H9 (cell line): ENCODE measurements around the gene TBX19. TPM values are rescaled to one million over a fixed set of nuclear protein-coding genes. Genes with fewer than 3 reads are reported as not detected.

ENCODE experiments used
- DNase-seq: peaks from one replicate; pipeline ENCODE4 v3.0.0-alpha.2; 2017
- H2AFZ ChIP-seq: one replicate; pipeline ENCODE4 v1.6.1; 2013; ENCODE audit warnings: mild to moderate bottlenecking, low read length, control low read depth, moderate library complexity
- H2AK5ac ChIP-seq: 2 replicates; pipeline ENCODE4 v1.6.1; 2013; ENCODE audit warnings: low read length, control low read depth, mixed read lengths; ENCODE audit not compliant: insufficient read length
- H2BK120ac ChIP-seq: one replicate; pipeline ENCODE4 v1.6.1; 2013; ENCODE audit warnings: low read depth, mild to moderate bottlenecking, low read length, control low read depth, inconsistent platforms; ENCODE audit not compliant: poor library complexity, severe bottlenecking
- H2BK12ac ChIP-seq: 2 replicates; pipeline ENCODE4 v1.6.1; 2013; ENCODE audit warnings: low read length, control low read depth, mixed read lengths, low read depth; ENCODE audit not compliant: insufficient read length
- H2BK15ac ChIP-seq: 2 replicates; pipeline ENCODE4 v1.6.1; 2013; ENCODE audit warnings: low read depth, low read length, control low read depth
- H2BK20ac ChIP-seq: one replicate; pipeline ENCODE4 v1.6.1; 2013; ENCODE audit warnings: low read depth, mild to moderate bottlenecking, low read length, control low read depth, inconsistent platforms; ENCODE audit not compliant: poor library complexity, severe bottlenecking
- H2BK5ac ChIP-seq: 2 replicates; pipeline ENCODE4 v1.6.1; 2013; ENCODE audit warnings: low read length, control low read depth, mixed read lengths; ENCODE audit not compliant: insufficient read length
- H3K14ac ChIP-seq: 2 replicates; pipeline ENCODE4 v1.6.1; 2013; ENCODE audit warnings: low read length, control low read depth; ENCODE audit not compliant: insufficient read depth
- H3K18ac ChIP-seq: 2 replicates; pipeline ENCODE4 v1.6.1; 2013; ENCODE audit warnings: low read depth, mild to moderate bottlenecking, mixed read lengths, low read length, control low read depth; ENCODE audit not compliant: insufficient read length
- H3K23ac ChIP-seq: 2 replicates; pipeline ENCODE4 v1.6.1; 2013; ENCODE audit warnings: low read length, control low read depth, mixed read lengths, low read depth; ENCODE audit not compliant: insufficient read length
- H3K23me2 ChIP-seq: 2 replicates; pipeline ENCODE4 v1.6.1; 2013; ENCODE audit warnings: low read depth, mild to moderate bottlenecking, mixed read lengths, low read length, control low read depth; ENCODE audit not compliant: insufficient read length, poor library complexity, severe bottlenecking
- H3K27ac ChIP-seq: 2 replicates; pipeline ENCODE4 v1.5.1; 2013; ENCODE audit warnings: low read length, control low read depth, mixed read lengths, low read depth; ENCODE audit not compliant: insufficient read length
- H3K27me3 ChIP-seq: 2 replicates; pipeline ENCODE4 v1.6.1; 2013; ENCODE audit warnings: low read length, control low read depth, inconsistent platforms; ENCODE audit not compliant: insufficient read depth
- H3K4ac ChIP-seq: 2 replicates; pipeline ENCODE4 v1.6.1; 2013; ENCODE audit warnings: low read depth, mild to moderate bottlenecking, control low read depth, inconsistent platforms, low read length, moderate library complexity
- H3K4me1 ChIP-seq: 2 replicates; pipeline ENCODE4 v1.6.1; 2013; ENCODE audit warnings: low read length, control low read depth, inconsistent platforms; ENCODE audit not compliant: insufficient read depth
- H3K4me2 ChIP-seq: 2 replicates; pipeline ENCODE4 v1.6.1; 2013; ENCODE audit warnings: low read length, control low read depth, mixed read lengths; ENCODE audit not compliant: insufficient read length, insufficient read depth
- H3K56ac ChIP-seq: 2 replicates; pipeline ENCODE4 v1.6.1; 2013; ENCODE audit warnings: low read depth, mild to moderate bottlenecking, mixed read lengths, low read length, control low read depth; ENCODE audit not compliant: insufficient read length
- H3K79me1 ChIP-seq: 2 replicates; pipeline ENCODE4 v1.6.1; 2013; ENCODE audit warnings: low read depth, mild to moderate bottlenecking, moderate library complexity, low read length, control low read depth, inconsistent platforms; ENCODE audit not compliant: insufficient read depth, poor library complexity, severe bottlenecking
- H3K79me2 ChIP-seq: 2 replicates; pipeline ENCODE4 v1.6.1; 2013; ENCODE audit warnings: low read length, control low read depth, inconsistent platforms; ENCODE audit not compliant: insufficient read depth
- H3K9ac ChIP-seq: 2 replicates; pipeline ENCODE4 v1.6.1; 2013; ENCODE audit warnings: low read length, control low read depth, mixed read lengths; ENCODE audit not compliant: insufficient read length; ENCODE audit errors: extremely low read depth
- H3K9me3 ChIP-seq: one replicate; pipeline ENCODE4 v1.6.1; 2013; ENCODE audit warnings: low read depth, low read length, inconsistent platforms; ENCODE audit not compliant: control insufficient read depth
- H3T11ph ChIP-seq: one replicate; pipeline ENCODE4 v1.6.1; 2013; ENCODE audit warnings: mild to moderate bottlenecking, low read length, control low read depth, inconsistent platforms
- H4K20me1 ChIP-seq: one replicate; pipeline ENCODE4 v1.6.1; 2013; ENCODE audit not compliant: control insufficient read depth, insufficient read length, insufficient read depth
- H4K5ac ChIP-seq: 2 replicates; pipeline ENCODE4 v1.6.1; 2013; ENCODE audit warnings: low read depth, mild to moderate bottlenecking, mixed read lengths, low read length, control low read depth; ENCODE audit not compliant: insufficient read length
- H4K8ac ChIP-seq: replicated peaks from 2 replicates; pipeline ENCODE4 v1.6.1; 2013; ENCODE audit warnings: low read length, control low read depth, mixed read lengths, low read depth; ENCODE audit not compliant: insufficient read length
- H4K91ac ChIP-seq: 2 replicates; pipeline ENCODE4 v1.6.1; 2013; ENCODE audit warnings: low read depth, mild to moderate bottlenecking, moderate library complexity, mixed read lengths, low read length, control low read depth; ENCODE audit not compliant: insufficient read length
- H3K27ac Mint-ChIP-seq, 3 experiments: 2 replicates in 2 of 3; 3 replicates in 1 of 3; pipeline ENCODE4 v1.8.0; 2020 to 2021; ENCODE audit warnings: mixed read lengths in 3 of 3, mild to moderate bottlenecking in 1 of 3, moderate library complexity in 1 of 3
- H3K27me3 Mint-ChIP-seq: 2 replicates; pipeline ENCODE4 v1.8.0; 2021; ENCODE audit warnings: low read depth, mild to moderate bottlenecking, moderate library complexity, mixed read lengths
- H3K36me3 Mint-ChIP-seq, 3 experiments: 2 replicates in 2 of 3; 3 replicates in 1 of 3; pipeline ENCODE4 v1.8.0; 2020 to 2021; ENCODE audit warnings: low read depth in 3 of 3, mixed read lengths in 3 of 3; ENCODE audit not compliant: insufficient read depth in 1 of 3
- H3K4me1 Mint-ChIP-seq, 2 experiments: 2 replicates each; pipeline ENCODE4 v1.8.0; 2020; ENCODE audit warnings: mixed read lengths in 2 of 2
- H3K4me3 Mint-ChIP-seq, 2 experiments: 2 replicates in 1 of 2; 3 replicates in 1 of 2; pipeline ENCODE4 v1.8.0; 2020 to 2021; ENCODE audit warnings: mild to moderate bottlenecking in 2 of 2, mixed read lengths in 2 of 2, moderate library complexity in 1 of 2
- H3K9me3 Mint-ChIP-seq, 2 experiments: 2 replicates in 1 of 2; 3 replicates in 1 of 2; pipeline ENCODE4 v1.8.0; 2020; ENCODE audit warnings: mild to moderate bottlenecking in 2 of 2, mixed read lengths in 2 of 2, moderate library complexity in 1 of 2
- CTCF ChIP-seq: fragments of 200-600 bp; sonication (generic); conservative IDR thresholded peaks from 3 replicates; pipeline ENCODE4 v1.8.0; 2021; ENCODE audit warnings: antibody characterized with exemption, mild to moderate bottlenecking
- WGBS: extraction: QIAGEN DNeasy Blood & Tissue Kit; methylation state at CpG from one replicate; pipeline ENCODE4 v1.1.7; 2013; ENCODE audit warnings: missing lambda C conversion rate, low lambda C conversion rate, mixed read lengths; ENCODE audit not compliant: insufficient read length; ENCODE audit errors: extremely low coverage; 5-methylcytosine and 5-hydroxymethylcytosine counted together
- total RNA-seq: library from RNA; stranded (reverse); gene quantifications from 2 replicates; pipeline ENCODE4 v1.2.1, GENCODE V29; 2021

TBX19 gene
- total RNA-seq, 1 experiment from 2014 or later, result 0.48 TPM

GRCh38 chr1:168291222-168291837, 10.7 kb downstream of the TBX19 start:
- H3K4me1 Mint-ChIP-seq, result peaks cover 11 to 21% of the 10 kb centered on the region in 2 experiments
- H3K4me3 Mint-ChIP-seq, result no peak overlapping the region
- Histone ChIP-seq H2AK5ac (no peak overlapping the region), H3K18ac (no peak overlapping the region), H3K23me2 (no peaks in the 10 kb centered on the region), H2BK120ac (no peak overlapping the region), H4K91ac (no peak overlapping the region), H3K9ac (no peak overlapping the region), H2BK20ac (no peak overlapping the region), H3K56ac (no peak overlapping the region), H3K23ac (no peak overlapping the region), H3K4me1 (peaks cover 3% of the 10 kb centered on the region; the same call in 1 of the 2 replicates), H4K8ac (no peak overlapping the region), H3K4me2 (no peak overlapping the region), H4K5ac (no peak overlapping the region), H3K27ac (no peak overlapping the region), H3K4ac (no peak overlapping the region), H3K9me3 (no peaks in the 10 kb centered on the region), H3K79me1 (no peaks in the 10 kb centered on the region), H2BK12ac (no peak overlapping the region), H3K14ac (no peak overlapping the region), H2BK5ac (no peak overlapping the region), H2AFZ (no peak overlapping the region), H3K79me2 (no peaks in the 10 kb centered on the region), H3K27me3 (no peaks in the 10 kb centered on the region), H4K20me1 (no peaks in the 10 kb centered on the region), H3T11ph (no peak overlapping the region), H2BK15ac (no peak overlapping the region)
- no peaks in the 10 kb centered on the region; a peak in 1 of 5 replicates for H3K9me3 Mint-ChIP-seq
- H3K27ac Mint-ChIP-seq, result peak overlapping the region in 2 of 3 experiments; percentile 49 to 85; a peak in 4 of 7 replicates
- DNase-seq, result no peak
- no CpG with 5 or more reads among the region's 15 CpGs for WGBS
- H3K27me3 Mint-ChIP-seq, result no peaks in the 10 kb centered on the region
- TF ChIP-seq CTCF, result no peak
- H3K36me3 Mint-ChIP-seq, result no peaks in the 10 kb centered on the region
